ENCODE measurements around the gene FRMD1. TPM values are rescaled to one million over a fixed set of nuclear protein-coding genes. Genes with fewer than 3 reads are reported as not detected.

The FRMD1 gene
- polyA plus RNA-seq, 10 donors, result 0.09 to 0.55 (median 0.22) TPM

GRCh38 chr6:168007592-168008338, 71.2 kb downstream of the FRMD1 start:
- peak in 1 of 3 donors; percentile 96 for DNase-seq

- no peak for DNase-seq
Observed at GRCh38 chr6:168005796-168006195, 73.2 kb downstream of the FRMD1 start.

- no peak for DNase-seq
Observed at GRCh38 chr6:168004945-168005344, 74.1 kb downstream of the FRMD1 start.

GRCh38 chr6:168004023-168004422, 75.0 kb downstream of the FRMD1 start:
- no peak for DNase-seq

Other genes starting within 250 kb of the FRMD1 start
- 1 to 10 TPM in 1 of 10 donors, under 1 TPM in 9; 0.37 to 2.0 (median 0.80) TPM for gene KIF25, start 81.5 kb downstream of the FRMD1 start, polyA plus RNA-seq (ENCODE audit: insufficient read length in 10 of 10)
- 1 to 10 TPM in 8 of 10 donors, under 1 TPM in 2; 0.72 to 4.1 (median 1.5) TPM for gene DACT2, start 240.6 kb upstream of the FRMD1 start, polyA plus RNA-seq (ENCODE audit: insufficient read length in 10 of 10)

Data from muscle of back (tissue), 11 donors.